ENCODE measurements around the gene GDPGP1.
A peak's percentile ranks its signal among the peaks of the same experiment; 100 is the strongest.
"Not testable (repeated sequence)": the region's sequence is repeated elsewhere in the genome, so short reads cannot be mapped to it uniquely, and the experiment has no call there.

The GDPGP1 gene, protein sequence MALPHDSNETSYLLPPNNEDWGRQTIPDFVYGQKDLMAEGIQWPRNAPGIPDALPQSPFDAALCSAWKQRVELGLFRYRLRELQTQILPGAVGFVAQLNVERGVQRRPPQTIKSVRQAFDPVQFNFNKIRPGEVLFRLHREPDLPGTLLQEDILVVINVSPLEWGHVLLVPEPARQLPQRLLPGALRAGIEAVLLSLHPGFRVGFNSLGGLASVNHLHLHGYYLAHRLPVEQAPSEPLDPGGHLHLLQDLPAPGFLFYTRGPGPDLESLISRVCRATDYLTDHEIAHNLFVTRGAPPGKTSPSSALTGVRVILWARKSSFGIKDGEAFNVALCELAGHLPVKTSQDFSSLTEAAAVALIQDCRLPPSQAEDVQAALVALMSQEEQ

GRCh38 chr15:90234096-90234988, at the start of gene GDPGP1:
GDPGP1 (plus strand) TSS chr15:90234209; CDS start chr15:90240909, 6,700 bp downstream.
- H3K79me2 ChIP-seq (ENCODE audit: insufficient read depth, low read depth) = no peaks in the 10 kb centered on the region
- no peaks in the 10 kb centered on the region for H4K20me1 ChIP-seq (ENCODE audit: insufficient read depth)
- H3K4me1 ChIP-seq (ENCODE audit: low read depth, poor library complexity, severe bottlenecking) = peaks cover 16% of the 10 kb centered on the region
- H3K36me3 ChIP-seq (ENCODE audit: insufficient read depth) = no peaks in the 10 kb centered on the region
- no peaks in the 10 kb centered on the region for H3K27me3 ChIP-seq (ENCODE audit: insufficient read depth, low read depth)
- H3K9ac ChIP-seq = peak within 1 kb of the TSS; percentile 61; the same call in 1 of the 2 replicates
- H3K27ac ChIP-seq = peak within 1 kb of the TSS; percentile 58
- no peak for TF ChIP-seq CTCF (conservative IDR thresholded peaks at IDR 0.05; ENCODE audit: low read depth, low read length)
- peak within 1 kb of the TSS; percentile 73 for H3K4me2 ChIP-seq
- H2AFZ ChIP-seq (ENCODE audit: low read depth) = peak within 1 kb of the TSS; percentile 90
- H3K4me3 ChIP-seq (IDR thresholded peaks at IDR 0.05; ENCODE audit: insufficient read depth, low read depth, low read length) = no peak within 1 kb of the TSS

GRCh38 chr15:90184786-90185704, 49.0 kb upstream of the GDPGP1 start:
- Histone ChIP-seq H2AFZ (ENCODE audit: low read depth) (peak overlapping the region; percentile 77), H3K36me3 (ENCODE audit: insufficient read depth) (no peaks in the 10 kb centered on the region), H3K79me2 (ENCODE audit: insufficient read depth, low read depth) (peaks cover 44% of the 10 kb centered on the region), H3K9ac (peak overlapping the region; percentile 59), H3K4me3 (IDR thresholded peaks at IDR 0.05; ENCODE audit: insufficient read depth, low read depth, low read length) (no peak overlapping the region), H3K4me1 (ENCODE audit: low read depth, poor library complexity, severe bottlenecking) (peaks cover 75% of the 10 kb centered on the region), H3K4me2 (peak overlapping the region; percentile 97), H4K20me1 (ENCODE audit: insufficient read depth) (no peaks in the 10 kb centered on the region), H3K27me3 (ENCODE audit: insufficient read depth, low read depth) (no peaks in the 10 kb centered on the region), H3K27ac (peak overlapping the region; percentile 87)
- no peak for TF ChIP-seq CTCF (conservative IDR thresholded peaks at IDR 0.05; ENCODE audit: low read depth, low read length)

DNA sequence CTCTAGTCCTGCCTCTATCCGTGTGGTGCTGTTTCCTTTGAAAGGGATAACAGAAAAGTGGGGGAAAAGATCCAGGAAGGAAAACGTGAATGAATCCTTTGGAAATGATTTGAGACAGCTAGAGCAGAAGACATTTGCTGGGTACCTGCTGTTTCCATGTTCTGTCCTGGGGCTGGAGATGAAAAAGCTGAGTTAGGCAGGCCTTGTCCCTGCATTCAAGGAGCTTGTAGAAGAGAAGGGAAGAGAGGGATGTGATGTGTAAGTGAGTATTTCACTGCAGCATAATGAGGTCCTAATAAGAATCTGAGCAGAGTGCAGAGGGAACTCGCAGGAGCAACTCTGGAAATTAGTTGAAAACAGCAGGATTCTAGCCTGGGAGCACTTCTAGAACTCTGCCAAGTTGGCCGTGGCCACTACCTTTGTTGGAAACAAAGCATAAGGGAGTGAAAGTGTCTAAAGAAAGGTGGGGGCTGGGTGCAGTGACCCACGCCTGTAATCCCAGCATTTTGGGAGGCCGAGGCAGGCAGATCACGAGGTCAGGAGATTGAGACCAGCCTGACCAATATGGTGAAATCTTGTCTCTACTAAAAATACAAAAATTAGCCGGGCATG, 46.6 kb upstream of the GDPGP1 start:
- H3K79me2 ChIP-seq (ENCODE audit: insufficient read depth, low read depth) = peaks cover 47% of the 10 kb centered on the region
- no peak for TF ChIP-seq CTCF (conservative IDR thresholded peaks at IDR 0.05; ENCODE audit: low read depth, low read length)
- H3K4me1 ChIP-seq (ENCODE audit: low read depth, poor library complexity, severe bottlenecking) = peaks cover 89% of the 10 kb centered on the region
- H3K4me3 ChIP-seq (IDR thresholded peaks at IDR 0.05; ENCODE audit: insufficient read depth, low read depth, low read length) = no peak overlapping the region
- peak overlapping the region; percentile 17; the same call in 1 of the 2 replicates for H3K4me2 ChIP-seq
- H3K27me3 ChIP-seq (ENCODE audit: insufficient read depth, low read depth) = no peaks in the 10 kb centered on the region
- H2AFZ ChIP-seq (ENCODE audit: low read depth) = no peak overlapping the region
- H3K27ac ChIP-seq = 0 out of 2 replicates have a peak overlapping the region, but pooled peaks have one; percentile 30
- no peaks in the 10 kb centered on the region for H4K20me1 ChIP-seq (ENCODE audit: insufficient read depth)
- no peak overlapping the region for H3K9ac ChIP-seq
- H3K36me3 ChIP-seq (ENCODE audit: insufficient read depth) = no peaks in the 10 kb centered on the region

GRCh38 chr15:90188065-90188464, 45.9 kb upstream of the GDPGP1 start:
- not testable (repeated sequence) for H3K4me3 ChIP-seq (IDR thresholded peaks at IDR 0.05; ENCODE audit: insufficient read depth, low read depth, low read length); H3K9ac ChIP-seq; H3K36me3 ChIP-seq (ENCODE audit: insufficient read depth); H3K27me3 ChIP-seq (ENCODE audit: insufficient read depth, low read depth); H4K20me1 ChIP-seq (ENCODE audit: insufficient read depth); H2AFZ ChIP-seq (ENCODE audit: low read depth)
- Histone ChIP-seq H3K4me2 (peak overlapping the region; percentile 9; the same call in 1 of the 2 replicates), H3K4me1 (ENCODE audit: low read depth, poor library complexity, severe bottlenecking) (peaks cover 94% of the 10 kb centered on the region), H3K79me2 (ENCODE audit: insufficient read depth, low read depth) (peaks cover 53% of the 10 kb centered on the region), H3K27ac (peak overlapping the region; percentile 13; the same call in 1 of the 2 replicates)
